KOPT-K1 (cell line): ENCODE data around the gene SDC1.

ENCODE experiments used
- H3K27ac ChIP-seq: fragments of 200-600 bp; sonication (generic); 2 replicates; pipeline ENCODE4 v1.5.1; 2016; ENCODE audit warnings: antibody characterized with exemption, mild to moderate bottlenecking, low read depth, low read length; ENCODE audit not compliant: poor library complexity, severe bottlenecking
- H3K36me3 ChIP-seq: fragments of 200-600 bp; sonication (generic); 2 replicates; pipeline ENCODE4 v1.5.1; 2017; ENCODE audit warnings: antibody characterized with exemption, mild to moderate bottlenecking, low read length, moderate library complexity; ENCODE audit not compliant: insufficient read depth
- H3K9me3 ChIP-seq: fragments of 200-600 bp; sonication (generic); 2 replicates; pipeline ENCODE4 v1.5.1; 2017; ENCODE audit warnings: antibody characterized with exemption, low read length, mild to moderate bottlenecking; ENCODE audit not compliant: insufficient read depth, poor library complexity, severe bottlenecking

The SDC1 gene

DNA sequence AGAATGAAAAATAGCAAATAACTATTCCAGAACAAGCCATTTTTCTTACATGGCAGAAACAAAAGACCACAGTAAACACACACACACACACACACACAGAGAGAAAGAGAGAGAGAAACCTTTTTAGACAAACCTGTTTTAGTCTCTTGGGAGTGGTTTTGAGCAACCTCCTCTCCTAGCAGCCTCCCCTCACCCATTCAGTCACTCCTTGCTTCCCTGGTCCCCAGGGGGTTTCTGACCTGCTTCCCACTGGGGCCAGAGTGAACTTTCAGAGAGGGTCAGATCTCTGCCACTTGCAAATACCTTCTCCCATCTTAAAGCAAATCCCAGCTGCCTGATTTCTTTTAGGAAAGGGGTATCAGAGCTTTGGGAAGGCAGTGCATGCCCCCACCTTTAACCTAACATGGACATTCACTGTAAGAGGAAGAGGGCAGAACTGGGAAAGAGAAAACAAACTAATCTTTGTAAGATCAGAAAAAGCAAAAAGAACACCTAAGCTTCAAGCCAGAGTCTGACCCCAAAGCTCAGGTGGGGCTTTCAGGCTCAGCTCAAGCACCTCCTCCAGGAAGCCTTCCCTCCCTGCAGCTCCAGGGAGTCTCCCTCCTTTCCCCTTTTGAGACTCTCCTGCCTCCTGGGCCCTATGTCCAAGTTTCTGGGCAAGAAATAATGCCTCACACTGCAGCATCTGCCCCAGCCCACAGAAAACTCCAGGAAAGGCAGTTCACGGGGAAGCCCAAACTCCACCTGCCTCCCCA lies 2.7 kb downstream of the SDC1 start:
- Histone ChIP-seq H3K36me3 (no peaks in the 10 kb centered on the region), H3K27ac (no peak overlapping the region), H3K9me3 (no peaks in the 10 kb centered on the region)

- no peaks in the 10 kb centered on the region for H3K36me3 ChIP-seq
- H3K27ac ChIP-seq = no peak overlapping the region
- no peaks in the 10 kb centered on the region for H3K9me3 ChIP-seq
These were observed 3.4 kb downstream of the SDC1 start for GRCh38 chr2:20221555-20221973.

GRCh38 chr2:20220806-20221554 lies 4.0 kb downstream of the SDC1 start:
- Histone ChIP-seq H3K9me3 (no peaks in the 10 kb centered on the region), H3K36me3 (no peaks in the 10 kb centered on the region), H3K27ac (no peak overlapping the region)

DNA sequence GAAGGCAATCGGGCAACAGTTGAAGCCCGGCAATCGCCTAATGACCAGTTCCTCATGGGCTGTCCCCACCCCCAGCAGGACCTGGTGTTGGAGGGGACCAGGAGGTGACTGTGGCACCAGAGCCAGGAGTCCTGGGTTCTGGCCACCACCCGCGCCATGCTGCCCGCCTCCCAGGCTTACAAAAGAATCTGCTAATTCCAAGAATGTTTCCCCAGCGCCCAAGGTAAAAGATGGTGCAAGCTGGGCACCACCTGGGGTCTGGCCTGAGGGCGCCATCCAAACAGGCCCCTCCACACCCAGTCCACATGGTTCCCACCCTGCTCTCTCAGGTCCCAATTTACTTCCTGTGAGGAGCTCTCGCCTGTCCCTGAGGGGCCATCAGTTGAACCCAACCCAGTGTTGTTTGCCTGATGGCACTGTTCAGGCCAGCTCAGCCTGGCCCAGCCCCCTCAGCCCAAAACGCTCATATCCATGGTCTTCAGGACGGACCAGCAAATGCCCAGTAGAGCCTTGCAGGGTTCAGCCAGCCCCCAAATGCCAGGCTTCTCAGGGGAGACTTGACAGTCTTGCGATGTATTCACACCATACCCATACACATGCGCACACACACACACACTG lies 5.1 kb downstream of the SDC1 start:
- H3K27ac ChIP-seq = no peak overlapping the region
- H3K36me3 ChIP-seq = no peaks in the 10 kb centered on the region
- H3K9me3 ChIP-seq = no peaks in the 10 kb centered on the region

DNA sequence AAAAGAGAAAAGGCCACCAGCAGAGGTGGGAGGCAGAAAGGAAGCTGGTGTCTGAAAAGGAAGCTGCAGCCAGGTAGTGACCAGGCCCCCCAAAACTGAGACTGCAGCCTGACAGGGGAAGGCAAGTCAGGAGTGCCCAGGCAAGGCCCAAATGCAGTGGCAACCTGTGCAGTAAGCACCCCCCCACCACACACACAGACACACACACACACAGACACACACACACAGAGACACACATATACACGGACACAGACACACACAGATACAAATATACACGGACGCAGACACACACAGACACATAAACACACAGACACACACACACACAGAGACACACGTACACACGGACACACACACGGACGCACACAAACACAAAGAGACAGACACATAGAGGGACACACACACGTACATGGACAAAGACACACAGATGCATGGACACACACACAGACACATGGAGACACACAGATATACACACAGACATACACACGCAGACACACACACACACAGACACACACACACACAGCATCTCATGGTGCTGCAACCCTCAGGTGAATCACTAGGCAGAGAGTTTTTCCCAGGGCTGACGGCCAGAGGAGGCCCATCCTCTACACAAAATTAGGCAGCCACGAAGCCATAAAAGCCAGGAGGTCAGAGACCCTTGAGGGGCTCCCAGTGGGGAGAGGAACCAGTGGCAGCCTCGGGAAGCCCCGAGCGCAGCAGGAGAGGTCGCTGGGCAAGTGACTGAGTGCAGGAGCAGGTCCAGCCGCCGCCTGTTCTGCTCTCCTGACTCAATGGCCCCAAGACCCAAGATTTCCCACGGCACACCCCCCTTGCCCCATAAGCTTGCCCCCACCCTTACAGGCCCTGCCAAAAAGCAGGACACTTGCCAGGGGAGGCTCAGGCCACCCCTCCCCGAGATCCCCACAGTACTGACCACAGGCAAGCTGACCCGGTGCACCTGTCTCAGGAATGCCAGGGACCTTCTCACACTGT lies 6.3 kb downstream of the SDC1 start:
- Histone ChIP-seq H3K9me3 (no peaks in the 10 kb centered on the region), H3K36me3 (no peaks in the 10 kb centered on the region), H3K27ac (no peak overlapping the region)

- H3K27ac ChIP-seq = no peak overlapping the region
- H3K9me3 ChIP-seq = no peaks in the 10 kb centered on the region
- no peaks in the 10 kb centered on the region for H3K36me3 ChIP-seq
These were observed 7.6 kb downstream of the SDC1 start for GRCh38 chr2:20217041-20217970.

- Histone ChIP-seq H3K36me3 (no peaks in the 10 kb centered on the region), H3K9me3 (no peaks in the 10 kb centered on the region), H3K27ac (no peak overlapping the region)
These were observed 8.6 kb downstream of the SDC1 start for GRCh38 chr2:20216130-20217025.

DNA sequence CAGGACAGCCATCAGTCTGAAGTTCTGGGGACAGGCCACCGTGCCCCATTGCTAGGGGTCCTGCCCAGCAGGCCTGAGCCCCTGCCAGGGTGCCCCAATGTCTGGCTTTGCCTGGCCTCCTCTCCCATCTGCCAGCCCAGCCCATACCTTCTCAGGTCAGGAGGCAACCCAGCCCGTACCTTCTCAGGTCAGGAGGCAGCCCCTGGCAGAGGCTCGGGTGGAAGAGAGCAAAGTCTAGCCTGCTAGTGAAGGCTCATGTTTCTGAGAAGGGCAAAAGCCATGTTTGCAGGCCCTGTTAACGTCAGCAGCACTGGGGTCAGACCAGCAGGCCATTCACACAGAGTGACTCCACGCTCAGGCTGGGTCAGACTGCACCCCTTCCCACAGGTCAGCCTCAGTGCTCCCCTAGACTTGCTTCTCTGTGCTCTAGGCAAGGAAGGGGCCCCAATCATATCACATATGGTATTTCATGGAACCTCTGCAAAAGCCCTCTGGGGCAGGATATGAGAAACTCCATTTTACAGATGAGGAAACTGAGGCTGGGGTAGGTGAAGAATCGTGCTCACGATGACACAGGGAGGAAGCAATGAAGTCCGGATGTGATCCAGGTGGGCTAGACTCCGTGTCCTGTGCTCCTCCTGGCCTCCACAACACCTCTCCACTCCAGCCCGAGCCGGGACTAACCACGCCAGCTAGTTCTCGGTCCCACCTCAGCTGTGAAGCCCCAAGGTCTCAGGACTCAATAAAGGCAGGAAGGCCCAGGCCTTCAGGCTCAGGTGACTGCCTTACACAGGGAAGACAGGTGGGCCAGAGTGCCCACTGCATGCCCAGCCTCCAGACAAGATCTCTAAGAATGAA lies 9.5 kb downstream of the SDC1 start:
- H3K36me3 ChIP-seq = no peaks in the 10 kb centered on the region
- H3K9me3 ChIP-seq = no peaks in the 10 kb centered on the region
- H3K27ac ChIP-seq = no peak overlapping the region

DNA sequence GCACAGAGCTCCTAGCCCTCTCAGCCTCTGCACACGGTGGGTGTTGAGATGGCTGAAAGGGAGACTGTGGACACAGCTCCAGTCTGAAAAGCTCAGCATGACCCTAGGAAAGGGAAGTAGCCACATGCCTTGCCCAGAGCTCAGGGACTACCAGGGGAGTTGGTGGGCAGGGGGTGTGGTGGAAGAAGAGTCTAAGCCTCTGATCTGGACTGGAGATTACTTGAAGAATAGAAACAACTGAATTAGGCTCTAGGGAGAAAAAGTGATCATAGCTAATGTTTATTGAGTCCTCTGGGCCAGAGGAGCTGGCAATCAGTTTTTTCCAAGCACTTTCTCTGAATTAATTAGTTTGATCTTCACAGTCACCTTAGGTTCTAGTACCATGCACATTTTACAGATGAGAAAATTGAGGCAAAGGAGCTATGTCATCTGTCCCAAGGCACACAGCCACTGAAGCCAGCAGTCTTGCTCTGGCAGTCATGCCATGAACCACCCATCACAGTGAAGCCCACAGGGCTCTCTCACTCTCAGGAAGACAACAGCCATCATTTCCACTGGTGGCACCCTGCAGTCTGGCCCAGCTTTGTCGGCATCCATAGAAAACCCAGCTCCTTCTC lies 10.3 kb downstream of the SDC1 start:
- Histone ChIP-seq H3K36me3 (no peaks in the 10 kb centered on the region), H3K27ac (no peak overlapping the region), H3K9me3 (no peaks in the 10 kb centered on the region)

- no peaks in the 10 kb centered on the region for H3K9me3 ChIP-seq
- H3K36me3 ChIP-seq = no peaks in the 10 kb centered on the region
- H3K27ac ChIP-seq = no peak overlapping the region
These were observed 11.0 kb downstream of the SDC1 start for GRCh38 chr2:20213651-20214565.

GRCh38 chr2:20212871-20213503 lies 11.9 kb downstream of the SDC1 start:
- Histone ChIP-seq H3K36me3 (no peaks in the 10 kb centered on the region), H3K9me3 (no peaks in the 10 kb centered on the region), H3K27ac (no peak overlapping the region)
